SK-N-SH (cell line): ENCODE results near the gene MFAP2. TPM values are rescaled to one million over a fixed set of nuclear protein-coding genes. Genes with fewer than 3 reads are reported as not detected.

Experiments used
- CTCF ChIA-PET: fragments of 300-600, 350-600 bp; formaldehyde crosslinking; extraction: SDS; loops from one replicate; lab custom pipeline; 2021; lab: Yijun Ruan, JAX
- POLR2A ChIA-PET: fragments of 350-600 bp; sonication (Branson Sonifier 250); formaldehyde crosslinking; extraction: SDS; loops from one replicate; lab custom pipeline; 2020; ENCODE audit warnings: antibody characterized with exemption, inconsistent platforms; lab: Yijun Ruan, JAX
- DNase-seq: peaks from one replicate; pipeline ENCODE4 v3.0.0; 2012
- H2AFZ ChIP-seq: fragments of 200-600 bp; sonication (generic); 2 replicates; pipeline ENCODE4 v1.8.1; 2016; ENCODE audit warnings: antibody characterized with exemption, mild to moderate bottlenecking, low read depth
- H3F3A ChIP-seq: fragments of 200-600 bp; sonication (generic); replicated peaks from 2 replicates; pipeline ENCODE3; 2016; ENCODE audit warnings: antibody characterized with exemption, mild to moderate bottlenecking; ENCODE audit not compliant: insufficient read depth
- H3K27ac ChIP-seq, 2 experiments: fragments of 200-500 bp in 1 of 2; fragments of 200-600 bp in 1 of 2; sonication (Bioruptor generic) in 1 of 2; sonication (generic), shearing (Covaris generic) in 1 of 2; 2 replicates each; pipeline versions ENCODE4 v1.5.1 to v1.6.1; 2014 to 2016; ENCODE audit warnings: low read depth in 2 of 2, inconsistent platforms in 1 of 2, low read length in 1 of 2, mild to moderate bottlenecking in 1 of 2, mixed read lengths in 1 of 2
- H3K27me3 ChIP-seq: fragments of 200-600 bp; sonication (generic), shearing (Covaris generic); 2 replicates; pipeline ENCODE4 v1.6.1; 2016; ENCODE audit warnings: mixed run types; ENCODE audit not compliant: insufficient read depth
- H3K36me3 ChIP-seq, 2 experiments: fragments of 200-500 bp in 1 of 2; fragments of 200-600 bp in 1 of 2; sonication (Bioruptor generic) in 1 of 2; sonication (generic) in 1 of 2; replicated peaks in 1 of 2; 2 replicates each; pipeline versions ENCODE3 to v1.5.1; 2014 to 2016; ENCODE audit warnings: low read length in 1 of 2, mild to moderate bottlenecking in 1 of 2; ENCODE audit not compliant: insufficient read depth in 2 of 2, control insufficient read depth in 1 of 2
- H3K4me1 ChIP-seq, 2 experiments: fragments of 200-500 bp in 1 of 2; fragments of 200-600 bp in 1 of 2; sonication (Bioruptor generic) in 1 of 2; sonication (generic), shearing (Covaris generic) in 1 of 2; 2 replicates each; pipeline versions ENCODE4 v1.5.1 to v1.6.1; 2014 to 2016; ENCODE audit warnings: low read depth in 1 of 2, low read length in 1 of 2, mixed run types in 1 of 2; ENCODE audit not compliant: insufficient read depth in 2 of 2, control insufficient read depth in 1 of 2
- H3K4me2 ChIP-seq: fragments of 200-600 bp; sonication (generic), shearing (Covaris generic); 2 replicates; pipeline ENCODE4 v1.6.1; 2017; ENCODE audit warnings: mixed run types
- H3K4me3 ChIP-seq, 2 experiments: fragments of 200-500 bp in 1 of 2; fragments of 200-600 bp in 1 of 2; sonication (Bioruptor generic) in 1 of 2; sonication (generic), shearing (Covaris generic) in 1 of 2; 2 replicates each; pipeline versions ENCODE4 v1.5.1 to v1.8.1; 2014 to 2016; ENCODE audit warnings: low read depth in 2 of 2, inconsistent platforms in 1 of 2, low read length in 1 of 2, mild to moderate bottlenecking in 1 of 2, mixed read lengths in 1 of 2, moderate library complexity in 1 of 2
- H3K79me2 ChIP-seq: fragments of 200-600 bp; sonication (generic); 2 replicates; pipeline ENCODE4 v1.8.1; 2017; ENCODE audit warnings: mild to moderate bottlenecking; ENCODE audit not compliant: insufficient read depth
- H3K9ac ChIP-seq: fragments of 200-600 bp; sonication (generic); 2 replicates; pipeline ENCODE4 v1.6.1; 2017; ENCODE audit warnings: mixed run types
- H3K9me2 ChIP-seq: fragments of 200-600 bp; sonication (generic); 2 replicates; pipeline ENCODE4 v1.6.1; 2017; ENCODE audit warnings: mixed run types
- H3K9me3 ChIP-seq: fragments of 200-600 bp; sonication (generic); 2 replicates; pipeline ENCODE4 v1.6.1; 2017; ENCODE audit warnings: mixed run types, mild to moderate bottlenecking, moderate library complexity
- H4K20me1 ChIP-seq: fragments of 200-600 bp; sonication (generic); 2 replicates; pipeline ENCODE4 v1.6.1; 2017; ENCODE audit warnings: mild to moderate bottlenecking, mixed run types; ENCODE audit not compliant: insufficient read depth
- FOXJ3 ChIP-seq: sonication (generic); formaldehyde crosslinking; IDR thresholded peaks from 2 replicates; pipeline ENCODE4 v1.5.1; 2020; ENCODE audit warnings: mild to moderate bottlenecking, missing genetic modification reagents
- FOXM1 ChIP-seq: IDR thresholded peaks from 2 replicates; pipeline ENCODE4 v1.4.0; 2012; ENCODE audit warnings: low read depth, mild to moderate bottlenecking
- GATA2 ChIP-seq: sonication (generic); formaldehyde crosslinking; IDR thresholded peaks from 2 replicates; pipeline ENCODE4 v1.5.0; 2020; ENCODE audit warnings: mild to moderate bottlenecking, missing genetic modification reagents
- MEF2A ChIP-seq: IDR thresholded peaks from 2 replicates; pipeline ENCODE4 v1.4.0; 2012; ENCODE audit warnings: low read depth, borderline replicate concordance
- POLR2AphosphoS5 ChIP-seq: IDR thresholded peaks from 2 replicates; pipeline ENCODE4 v1.6.1; 2012; ENCODE audit warnings: low read depth, low read length
- RCOR1 ChIP-seq: fragments of 150-350 bp; IDR thresholded peaks from 2 replicates; pipeline ENCODE4 v1.6.1; 2017; ENCODE audit warnings: antibody characterized with exemption, low read length
- TCF12 ChIP-seq: IDR thresholded peaks from 2 replicates; pipeline ENCODE4 v1.4.0; 2012
- WGBS: methylation state at CpG from one replicate; pipeline ENCODE4 v1.1.6; 2017; ENCODE audit warnings: low lambda C conversion rate; 5-methylcytosine and 5-hydroxymethylcytosine counted together
- polyA plus RNA-seq, 3 experiments: library from polyadenylated mRNA; depleted of rRNA; stranded (reverse); fragments of >200 nt; gene quantifications; 2 replicates each; pipeline ENCODE4 v1.2.3, GENCODE V29; 2012
- TF ChIP-seq, protein P1 (sequence below): IDR thresholded peaks from 2 replicates; pipeline ENCODE4 v1.4.0; 2012; ENCODE audit warnings: low read depth, borderline replicate concordance

Gene MFAP2
- polyA plus RNA-seq, 1 of the 3 experiments (the other 2 are of a cell fraction), result 189 TPM

DNA sequence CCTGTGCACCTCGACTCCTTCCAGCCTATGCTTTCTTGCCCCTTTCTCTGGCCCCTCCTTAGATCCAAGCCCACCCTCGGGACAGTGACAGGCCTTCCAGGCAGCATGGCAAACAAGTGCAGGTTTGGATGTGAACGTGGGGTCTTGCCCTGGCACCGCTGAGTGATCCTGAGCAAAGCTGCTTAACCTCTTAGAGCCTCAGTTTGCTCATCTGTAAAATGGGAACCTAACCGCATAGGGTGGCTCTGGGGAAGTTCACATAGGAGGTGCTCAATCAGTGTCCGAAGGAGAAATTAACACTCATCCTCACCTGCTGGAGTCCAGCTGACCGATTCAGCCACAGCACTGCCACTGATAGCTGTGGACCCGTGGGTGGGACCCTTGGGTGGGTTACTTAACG lies 7.2 kb downstream of the MFAP2 start:
- Histone ChIP-seq H3K27ac (no peak overlapping the region), H3K4me3 (no peak overlapping the region), H3K9me3 (no peaks in the 10 kb centered on the region), H3K9ac (no peak overlapping the region), H2AFZ (no peak overlapping the region), H3K4me2 (no peak overlapping the region), H3K4me1 (peaks cover 0 to 40% of the 10 kb centered on the region in 2 experiments; a peak in 1 of 4 replicates), H3K9me2 (no peaks in the 10 kb centered on the region), H3K27me3 (no peaks in the 10 kb centered on the region), H3K36me3 (peaks cover 14 to 24% of the 10 kb centered on the region in 2 experiments), H3F3A (peaks cover 12% of the 10 kb centered on the region), H4K20me1 (peaks cover 36% of the 10 kb centered on the region), H3K79me2 (peaks cover 30% of the 10 kb centered on the region)
- no peak for DNase-seq
- CTCF ChIA-PET, result interaction anchor here (1.1 kb wide), 1 partner anchor 13 kb away, joined by 3 read pairs; no protein-coding TSS in a partner anchor
- 80% methylated on average over 7 of the region's 9 CpGs for WGBS
- TF ChIP-seq FOXJ3 (CRISPR knock-in tag) (no peak), TCF12 (no peak), RCOR1 (no peak)
- POLR2A ChIA-PET, result no interaction called here

DNA sequence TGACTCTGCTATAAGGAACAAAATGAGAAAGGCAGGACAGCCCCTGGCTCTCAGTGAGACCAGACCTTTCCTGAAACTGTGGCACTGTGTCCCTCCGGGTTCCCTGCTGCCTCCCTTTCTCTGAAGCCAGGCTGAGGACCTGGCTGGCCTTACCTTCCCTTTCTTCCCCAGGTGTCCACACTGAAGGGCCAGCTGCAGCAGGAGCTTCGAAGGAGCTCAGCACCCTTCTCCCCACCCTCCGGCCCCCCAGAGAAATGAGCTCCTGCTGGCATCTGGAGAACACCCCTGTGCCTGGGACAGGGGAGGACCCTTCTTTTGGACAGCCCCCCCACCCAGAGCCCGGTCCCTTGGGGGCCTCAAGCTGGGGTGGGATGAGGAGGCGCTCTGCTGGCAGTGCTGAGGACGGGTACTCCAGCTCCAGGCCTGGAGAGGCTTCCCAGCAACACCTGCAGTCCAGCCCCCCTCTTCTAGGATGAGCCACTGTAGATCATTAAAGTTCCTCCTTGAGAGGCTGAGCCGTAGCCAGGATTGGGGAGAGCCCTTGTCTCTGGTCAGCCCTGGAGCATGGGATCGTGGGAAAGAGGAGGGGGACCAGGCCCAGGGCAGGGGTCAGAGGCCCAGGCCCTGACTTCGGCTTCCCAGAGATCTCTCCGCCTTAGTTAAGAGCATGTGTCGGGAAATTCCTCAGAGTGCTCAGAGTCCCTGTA lies 8.1 kb downstream of the MFAP2 start:
- Histone ChIP-seq H3K79me2 (peaks cover 21% of the 10 kb centered on the region), H3K36me3 (peaks cover 10 to 24% of the 10 kb centered on the region in 2 experiments), H3K9me2 (no peaks in the 10 kb centered on the region), H3K9me3 (no peaks in the 10 kb centered on the region), H3K9ac (no peak overlapping the region), H4K20me1 (peaks cover 30% of the 10 kb centered on the region), H3K27me3 (no peaks in the 10 kb centered on the region), H3K27ac (peak overlapping the region in 1 of 2 experiments; percentile 22; a peak in 1 of 4 replicates), H3K4me2 (no peak overlapping the region), H3K4me1 (peaks cover 4 to 39% of the 10 kb centered on the region in 2 experiments; a peak in 2 of 4 replicates), H3K4me3 (no peak overlapping the region), H2AFZ (no peak overlapping the region), H3F3A (peaks cover 12% of the 10 kb centered on the region)
- TF ChIP-seq GATA2 (CRISPR knock-in tag) (no peak), FOXJ3 (CRISPR knock-in tag) (no peak), POLR2AphosphoS5 (no peak), MEF2A (no peak), FOXM1 (no peak)
- WGBS, result 95% methylated on average over 9 of the region's 11 CpGs
- DNase-seq, result no peak
- CTCF ChIA-PET, result interaction anchor here (0.7 to 1.1 kb wide), 2 partner anchors 9 to 14 kb away, joined by 3 read pairs; no protein-coding TSS in a partner anchor
- POLR2A ChIA-PET, result no interaction called here

DNA sequence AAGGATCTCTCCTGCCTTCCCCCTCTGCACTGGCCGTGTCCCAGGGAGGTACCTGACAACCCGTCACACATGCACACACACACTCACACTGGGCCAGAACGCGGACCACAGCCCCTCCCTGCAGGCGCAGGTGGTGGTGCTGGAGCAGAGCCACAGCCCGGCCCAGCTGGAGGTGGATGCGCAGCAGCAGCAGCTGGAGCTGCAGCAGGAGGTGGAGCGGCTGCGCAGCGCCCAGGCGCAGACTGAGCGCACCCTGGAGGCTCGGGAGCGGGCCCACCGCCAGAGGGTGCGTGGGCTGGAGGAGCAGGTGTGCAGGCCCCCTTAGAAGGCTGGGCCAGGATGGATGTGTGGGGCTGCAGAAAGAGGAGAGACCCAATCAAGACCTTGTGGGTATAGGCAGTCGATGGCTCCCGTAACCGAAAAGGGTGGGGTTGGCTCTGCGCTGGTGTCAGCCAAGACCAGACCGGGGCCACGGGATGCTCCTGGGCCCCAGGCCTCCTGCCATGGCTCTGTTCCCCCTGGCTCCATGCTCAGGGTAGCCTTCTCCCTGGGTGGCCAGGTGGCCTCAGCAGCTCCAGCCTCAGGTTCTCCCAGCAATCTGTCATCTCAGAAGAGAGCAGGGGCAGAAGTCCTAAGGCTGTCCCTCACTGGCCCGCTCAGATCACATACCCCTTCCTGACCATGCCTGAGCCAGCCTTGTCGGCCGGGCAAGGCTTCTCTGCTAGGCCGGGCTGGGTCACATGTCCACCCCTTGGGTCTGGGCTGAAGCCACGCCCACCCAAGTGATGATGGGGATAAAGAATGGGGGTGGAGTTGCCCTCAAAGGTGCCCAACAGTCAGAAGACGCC lies 8.9 kb downstream of the MFAP2 start:
- H3K36me3 ChIP-seq, result peaks cover 6 to 19% of the 10 kb centered on the region in 2 experiments
- DNase-seq, result no peak
- H3K4me3 ChIP-seq, result no peak overlapping the region
- WGBS, result 98% methylated on average over 7 of the region's 28 CpGs
- H3K9me2 ChIP-seq, result no peaks in the 10 kb centered on the region
- H3K9me3 ChIP-seq, result no peaks in the 10 kb centered on the region
- peaks cover 12% of the 10 kb centered on the region for H3F3A ChIP-seq
- peaks cover 15% of the 10 kb centered on the region; the same call in 1 of the 2 replicates for H3K79me2 ChIP-seq
- ChIA-PET POLR2A (no interaction called here), CTCF (interaction anchor here (0.7 kb wide), 1 partner anchor 9 kb away, joined by 3 read pairs; no protein-coding TSS in a partner anchor)
- peak overlapping the region in 1 of 2 experiments; percentile 47; a peak in 1 of 4 replicates for H3K27ac ChIP-seq
- H3K4me2 ChIP-seq, result no peak overlapping the region
- peaks cover 30% of the 10 kb centered on the region for H4K20me1 ChIP-seq
- H3K4me1 ChIP-seq, result peaks cover 11 to 38% of the 10 kb centered on the region in 2 experiments; a peak in 2 of 4 replicates
- no peak overlapping the region for H2AFZ ChIP-seq
- TF ChIP-seq, protein P1, sequence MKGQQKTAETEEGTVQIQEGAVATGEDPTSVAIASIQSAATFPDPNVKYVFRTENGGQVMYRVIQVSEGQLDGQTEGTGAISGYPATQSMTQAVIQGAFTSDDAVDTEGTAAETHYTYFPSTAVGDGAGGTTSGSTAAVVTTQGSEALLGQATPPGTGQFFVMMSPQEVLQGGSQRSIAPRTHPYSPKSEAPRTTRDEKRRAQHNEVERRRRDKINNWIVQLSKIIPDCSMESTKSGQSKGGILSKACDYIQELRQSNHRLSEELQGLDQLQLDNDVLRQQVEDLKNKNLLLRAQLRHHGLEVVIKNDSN, result peak; percentile 68; the same call in 1 of the 2 replicates
- TF ChIP-seq GATA2 (CRISPR knock-in tag), result no peak
- no peak overlapping the region for H3K9ac ChIP-seq
- no peaks in the 10 kb centered on the region for H3K27me3 ChIP-seq
